LHCN-M2 (cell line): ENCODE results near the gene NIPAL3. TPM values are rescaled to one million over a fixed set of nuclear protein-coding genes. Genes with fewer than 3 reads are reported as not detected.

Experiments
- DNase-seq: peaks from one replicate; pipeline ENCODE4 v3.0.0-alpha.2; 2012; ENCODE audit warnings: low read depth
- total RNA-seq: library from RNA; depleted of rRNA; stranded (reverse); fragments of >200 nt; gene quantifications from 2 replicates; pipeline ENCODE4 v1.2.3, GENCODE V29; 2014

NIPAL3 gene
- total RNA-seq, 1 experiment from 2014 or later, result 18.8 TPM

GRCh38 chr1:24390924-24391782 is 24.4 kb upstream of the NIPAL3 start:
- peak; percentile 72 for DNase-seq

DNA sequence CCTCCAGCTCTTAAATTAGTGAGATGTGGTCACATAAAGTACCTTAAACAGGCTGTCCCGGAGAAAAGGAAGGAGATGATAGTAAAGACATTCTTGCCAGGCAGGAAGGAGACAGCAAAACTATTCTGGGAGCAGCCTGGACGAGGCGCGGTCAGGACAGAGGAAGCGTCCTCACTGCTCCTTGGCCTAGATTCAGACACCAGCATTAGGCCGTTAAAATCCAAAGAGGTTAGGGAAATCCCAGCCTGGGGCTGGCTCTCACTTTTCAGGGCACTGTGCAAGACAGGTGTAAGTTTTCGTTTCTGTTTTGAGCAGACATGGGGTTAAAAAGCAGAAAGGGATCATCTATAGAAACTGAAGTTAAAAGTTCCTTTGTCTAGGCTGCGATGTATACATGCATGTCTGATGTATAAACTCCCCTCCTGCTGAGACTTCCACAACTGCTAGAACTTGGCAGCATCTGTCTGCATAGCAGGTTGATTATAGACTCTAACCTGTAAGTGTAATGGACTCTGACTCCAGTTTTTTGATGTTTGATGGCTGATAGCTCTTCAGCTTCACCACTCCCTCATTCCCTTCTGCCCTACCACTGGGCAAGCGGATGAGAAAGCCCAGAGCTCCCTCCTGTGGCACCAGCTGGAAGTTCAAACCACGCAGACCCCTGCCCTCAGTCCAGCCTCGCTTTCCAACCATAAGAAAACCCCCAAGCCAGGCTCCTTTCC is 23.6 kb upstream of the NIPAL3 start:
- DNase-seq, result no peak

- DNase-seq, result no peak
These were observed 23.0 kb upstream of the NIPAL3 start for GRCh38 chr1:24392604-24392946.

- DNase-seq, result no peak
These were observed 22.5 kb upstream of the NIPAL3 start for GRCh38 chr1:24392982-24393650.

DNA sequence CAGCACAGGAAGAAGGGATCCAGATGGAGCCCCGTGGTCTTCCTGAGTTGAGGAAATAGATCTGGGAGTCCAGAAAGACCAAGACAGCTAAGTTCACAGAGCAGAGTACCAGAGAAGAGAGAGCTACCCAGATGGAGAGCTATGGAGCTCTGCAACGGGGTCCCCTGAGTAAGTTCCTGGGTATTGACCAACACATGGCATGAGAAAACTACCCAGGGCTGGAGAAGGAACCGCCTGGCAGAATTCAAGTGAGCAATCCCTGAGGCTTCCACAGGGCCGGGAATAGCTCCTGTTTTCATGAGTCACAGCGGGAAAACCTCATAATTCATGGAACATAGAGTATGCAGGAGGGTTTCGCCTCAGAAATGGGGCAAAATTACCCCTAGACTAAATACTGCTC is 21.7 kb upstream of the NIPAL3 start:
- peak; percentile 89 for DNase-seq

- DNase-seq, result no peak
These were observed 15.5 kb upstream of the NIPAL3 start for GRCh38 chr1:24400065-24400464.

DNA sequence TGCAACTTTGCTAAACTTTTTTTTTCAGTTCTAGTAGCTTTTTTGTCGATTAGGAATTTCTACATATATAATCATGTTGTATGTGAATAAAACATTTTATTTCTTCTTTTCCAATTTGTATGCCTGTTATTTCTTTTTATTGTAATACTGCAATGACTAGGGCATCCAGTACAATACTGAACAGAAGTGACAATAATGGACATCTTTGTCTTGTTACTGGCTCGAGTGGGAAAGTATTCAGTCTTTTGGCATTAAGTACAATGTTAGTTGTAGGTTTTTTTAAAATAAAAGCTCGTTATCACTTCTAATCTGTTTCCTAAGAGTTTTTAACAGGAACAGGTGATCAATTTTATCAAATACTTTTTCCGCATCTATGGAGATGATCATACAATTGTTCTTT is 11.8 kb upstream of the NIPAL3 start:
- DNase-seq, result no peak

DNA sequence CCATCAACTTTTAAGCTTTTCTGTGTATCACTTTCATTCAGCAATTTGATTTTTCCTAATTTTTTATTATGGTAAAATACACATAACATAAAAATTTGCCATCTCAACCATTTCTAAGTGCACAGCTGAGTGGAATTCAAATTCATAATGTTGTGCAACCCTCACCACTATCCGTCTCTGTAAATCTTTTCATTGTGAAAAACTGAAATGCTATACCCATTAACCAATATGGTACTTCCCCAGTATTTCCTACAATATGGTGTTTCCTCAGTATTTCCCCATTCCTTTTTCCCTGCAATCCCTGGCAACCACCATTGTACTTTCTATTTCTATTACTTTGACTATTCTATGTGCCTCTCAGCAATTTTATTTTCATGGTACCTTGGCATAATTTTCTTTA is 8.8 kb upstream of the NIPAL3 start:
- DNase-seq, result no peak

DNA sequence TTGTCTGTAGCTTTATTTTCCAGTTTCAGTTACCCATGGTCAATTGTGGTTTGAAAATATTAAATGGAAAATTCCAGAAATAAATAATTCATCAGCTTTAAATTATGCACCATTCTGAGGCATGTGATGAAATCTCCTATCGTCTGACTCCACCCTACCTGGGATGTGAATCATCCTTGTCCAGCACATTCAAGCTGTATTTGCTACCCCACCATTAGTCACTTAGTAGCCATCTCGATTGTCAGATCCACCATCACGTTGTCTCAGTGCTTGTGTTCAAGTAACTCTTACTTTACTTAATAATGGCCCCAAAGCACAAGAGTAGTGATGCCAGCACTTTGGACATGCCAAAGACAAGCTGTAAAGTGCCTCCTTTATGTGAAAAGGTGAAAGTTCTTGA is 6.1 kb upstream of the NIPAL3 start:
- DNase-seq, result peak; percentile 79

DNA sequence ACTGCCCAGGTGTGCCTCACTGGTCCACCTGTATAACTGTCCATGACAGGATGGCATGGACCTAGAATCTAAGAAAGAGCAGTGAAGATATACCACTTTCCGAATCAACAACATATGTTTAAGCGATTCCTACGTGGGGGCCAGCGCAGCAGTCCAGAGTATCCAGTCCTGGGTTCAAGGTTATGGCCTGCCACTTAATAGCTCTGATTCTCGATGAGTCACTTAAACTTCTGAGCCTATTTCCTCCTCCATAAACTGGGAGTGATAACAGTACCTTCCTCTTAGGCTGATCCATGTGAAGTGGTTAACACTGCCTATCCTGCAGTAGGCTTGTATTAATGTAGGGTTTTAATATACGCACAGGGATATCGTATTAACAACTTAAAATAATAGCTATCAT is 4.9 kb upstream of the NIPAL3 start:
- no peak for DNase-seq

- peak; percentile 33 for DNase-seq
These were observed 3.6 kb upstream of the NIPAL3 start for GRCh38 chr1:24411963-24412362.

DNA sequence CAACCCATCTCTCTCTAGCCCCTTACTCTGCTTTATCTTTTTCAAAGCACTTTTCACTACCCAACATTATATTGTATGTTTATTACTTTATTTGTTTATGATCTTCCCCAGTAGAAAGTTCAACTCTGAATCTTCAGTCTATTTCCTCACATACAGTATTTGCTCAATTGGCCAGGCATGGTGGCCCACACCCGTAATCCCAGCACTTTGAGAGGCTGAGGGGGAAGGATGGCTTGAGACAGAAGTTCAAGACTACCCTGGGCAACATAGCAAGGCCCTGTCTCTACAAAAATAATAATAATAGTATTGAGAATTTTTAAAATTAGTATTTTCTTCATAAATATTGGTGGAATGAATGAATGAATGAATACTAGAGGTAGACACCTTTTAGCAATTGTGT is 3.2 kb upstream of the NIPAL3 start:
- no peak for DNase-seq

DNA sequence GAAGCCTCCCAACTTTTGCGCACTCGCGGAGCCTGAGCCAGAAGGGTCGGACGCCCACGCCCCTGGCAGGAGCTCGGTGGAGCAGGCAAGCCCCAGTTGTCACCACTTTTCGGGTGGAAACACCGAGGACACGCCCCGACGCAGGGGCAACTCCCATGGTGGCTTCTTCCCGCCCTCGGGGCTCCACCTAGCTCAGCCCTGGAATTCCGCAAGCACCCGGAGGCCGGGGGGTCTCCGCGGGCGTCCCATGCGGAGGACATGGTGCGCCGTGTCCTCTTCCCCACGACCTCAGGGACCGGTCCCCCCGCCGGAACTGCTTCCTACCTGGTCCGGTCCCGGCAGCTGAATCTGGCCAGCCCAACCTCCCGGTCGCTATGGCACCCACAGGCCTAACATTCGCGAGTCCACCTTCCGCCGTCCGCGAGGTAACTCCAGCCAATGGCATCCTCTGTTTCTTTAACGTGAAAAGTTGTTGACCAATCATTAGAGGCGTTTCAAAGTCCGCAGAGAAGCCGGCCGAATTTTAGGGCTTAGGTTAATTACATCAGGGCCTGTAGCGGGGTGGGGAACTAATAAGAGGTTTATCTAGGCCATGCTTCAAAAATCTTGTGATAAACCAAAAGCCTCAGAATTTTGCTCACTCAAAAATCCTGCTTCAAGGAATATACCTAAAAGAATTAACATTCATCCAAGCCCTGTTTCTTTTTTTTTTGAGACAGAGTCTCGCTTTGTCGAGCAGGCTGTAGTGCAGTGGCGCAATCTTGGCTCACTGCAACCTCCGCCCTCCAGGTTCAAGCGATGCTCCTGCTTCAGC is 2.0 kb upstream of the NIPAL3 start, which contains the start of gene STPG1:
STPG1 (minus strand) TSS at position 433 of the 814 bp plus-strand sequence. CDS start 12,394 bp downstream, outside the sequence.
- peak; percentile 81 for DNase-seq

DNA sequence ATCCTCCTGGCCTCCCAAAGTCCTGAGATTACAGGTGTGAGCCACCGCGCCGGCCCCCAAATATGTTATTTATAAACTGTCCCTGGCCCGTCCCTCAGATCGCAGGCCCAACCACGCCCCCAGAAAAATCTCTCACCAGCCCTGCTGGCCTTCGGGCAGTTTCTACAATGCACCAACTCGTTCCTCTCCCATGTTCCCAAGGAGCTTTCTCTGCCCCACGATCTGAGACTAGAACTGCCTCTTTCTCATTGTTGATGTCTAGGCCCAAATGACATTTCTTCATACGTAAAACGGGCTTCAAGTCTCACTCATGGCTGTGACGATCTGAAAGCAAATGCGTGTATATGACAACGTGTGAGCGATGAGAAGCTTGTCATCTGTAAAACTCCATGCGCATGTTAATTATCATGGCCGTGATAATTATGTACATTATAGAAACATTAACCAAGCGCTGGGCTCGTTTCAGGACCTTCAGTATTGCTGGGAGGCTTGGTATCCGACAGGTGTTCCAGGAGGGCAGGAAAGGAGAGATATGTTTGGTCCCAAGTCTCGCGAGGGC is 748 bp upstream of the NIPAL3 start:
- DNase-seq, result no peak

DNA sequence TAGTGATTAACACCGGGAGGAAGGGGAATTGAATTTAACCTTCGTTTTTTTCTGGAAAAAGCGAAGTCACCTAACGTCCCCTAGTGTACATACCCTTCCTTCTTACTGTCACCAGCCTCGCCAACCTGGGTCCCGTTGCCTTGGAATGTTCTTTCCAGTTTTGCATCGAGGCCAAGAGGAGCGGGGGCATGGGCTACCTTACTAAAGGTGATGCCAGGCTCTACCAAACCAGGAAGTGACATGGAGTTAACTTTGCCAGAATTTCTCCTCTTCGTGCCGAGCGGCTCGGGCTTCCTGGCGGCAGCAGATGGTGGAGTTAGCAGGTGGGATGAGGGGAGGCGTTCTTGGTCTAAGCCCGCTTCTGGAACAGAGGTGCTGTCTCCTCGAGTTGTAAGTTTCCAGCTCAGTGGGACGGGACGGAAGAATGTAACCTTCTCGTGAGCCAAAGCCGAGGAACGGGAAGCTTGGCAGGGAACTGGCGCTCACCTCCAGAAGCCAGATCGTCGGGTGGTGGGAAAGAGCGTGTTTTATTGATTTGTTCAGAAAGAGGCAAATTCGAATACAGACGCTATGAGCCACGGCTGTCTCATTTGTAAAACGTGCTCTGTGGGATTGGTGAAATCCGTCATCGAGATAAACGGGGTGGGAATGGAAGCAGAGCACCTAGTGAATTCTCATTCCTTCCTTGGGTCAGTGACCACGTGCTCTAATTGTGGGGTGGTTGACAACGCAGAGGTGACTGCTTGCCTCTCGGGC is 486 bp downstream of the NIPAL3 start:
- no peak for DNase-seq

DNA sequence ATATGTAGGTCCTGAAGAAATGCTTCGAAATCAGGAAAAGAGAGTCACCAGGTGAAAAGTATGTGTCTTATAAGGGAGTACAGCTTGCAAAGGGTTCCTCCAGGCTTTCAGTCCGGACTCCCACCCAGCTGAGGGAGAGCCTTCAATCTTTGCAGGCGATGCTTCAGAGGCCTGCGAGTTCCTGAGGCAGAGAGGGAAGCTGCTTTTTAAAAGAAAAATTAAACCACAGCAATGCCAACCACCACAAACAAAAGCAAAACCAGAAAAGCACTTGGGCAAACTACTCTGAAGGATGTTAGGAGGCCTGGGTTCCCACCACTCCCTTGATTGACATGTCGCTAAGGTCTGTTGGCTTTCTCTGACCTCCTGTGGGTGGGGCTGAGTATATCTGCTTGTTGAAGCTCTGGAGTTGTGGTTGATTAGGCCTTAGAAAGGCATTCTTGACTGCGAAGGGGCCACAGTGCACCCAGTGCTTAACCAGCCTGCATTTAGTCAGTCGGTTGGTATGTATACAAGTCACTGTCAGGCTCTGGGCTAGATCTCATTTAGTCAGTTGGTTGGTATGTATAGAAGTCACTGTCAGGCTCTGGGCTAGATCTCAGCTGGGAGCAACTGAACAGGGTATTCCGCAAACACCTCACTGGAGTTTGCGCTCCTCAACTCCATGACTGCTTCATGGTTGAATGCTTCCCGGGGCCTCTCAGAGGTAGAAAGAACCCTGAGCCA is 1.2 kb downstream of the NIPAL3 start:
- DNase-seq, result peak; percentile 87

GRCh38 chr1:24417681-24418080 is 2.1 kb downstream of the NIPAL3 start:
- DNase-seq, result peak; percentile 32

- DNase-seq, result no peak
These were observed 3.5 kb downstream of the NIPAL3 start for GRCh38 chr1:24418898-24419628.

GRCh38 chr1:24420547-24420946 is 4.9 kb downstream of the NIPAL3 start:
- no peak for DNase-seq
